GM19099 (cell line): ENCODE measurements around the gene PTGER2.

Source experiments
- POLR2A ChIP-seq: IDR thresholded peaks from 3 replicates; pipeline ENCODE4 v1.6.1; 2011; ENCODE audit warnings: low read depth; ENCODE audit not compliant: insufficient read length; ENCODE audit errors: extremely low read depth

Gene PTGER2

GRCh38 chr14:52313903-52314594, at the start of gene PTGER2:
PTGER2 (plus strand) TSS chr14:52314312; CDS start chr14:52314549, 237 bp downstream.
- TF ChIP-seq POLR2A: no peak

GRCh38 chr14:52265253-52265652, 48.9 kb upstream of the PTGER2 start:
- TF ChIP-seq POLR2A: no peak

DNA sequence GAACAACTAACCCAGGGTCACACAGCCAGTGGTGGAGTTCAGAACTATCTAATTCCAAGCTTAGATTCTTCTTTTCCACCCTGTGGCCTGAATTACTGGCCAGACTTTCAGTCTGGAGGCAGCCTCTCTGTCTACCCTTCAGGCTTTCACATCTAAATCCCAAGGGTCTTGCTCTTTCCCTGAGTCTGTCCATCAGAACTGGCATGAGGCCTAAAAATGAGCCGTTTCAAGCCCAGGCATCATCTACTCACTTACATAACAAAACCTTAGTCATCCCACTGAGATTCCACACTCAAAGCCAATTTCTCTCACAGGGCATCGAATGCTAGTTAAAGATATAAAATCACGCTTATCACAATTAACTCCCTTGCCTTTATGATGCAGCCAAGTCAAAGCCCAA, 47.9 kb upstream of the PTGER2 start:
- TF ChIP-seq POLR2A: no peak

GRCh38 chr14:52266782-52267181, 47.3 kb upstream of the PTGER2 start:
- TF ChIP-seq POLR2A: no peak

DNA sequence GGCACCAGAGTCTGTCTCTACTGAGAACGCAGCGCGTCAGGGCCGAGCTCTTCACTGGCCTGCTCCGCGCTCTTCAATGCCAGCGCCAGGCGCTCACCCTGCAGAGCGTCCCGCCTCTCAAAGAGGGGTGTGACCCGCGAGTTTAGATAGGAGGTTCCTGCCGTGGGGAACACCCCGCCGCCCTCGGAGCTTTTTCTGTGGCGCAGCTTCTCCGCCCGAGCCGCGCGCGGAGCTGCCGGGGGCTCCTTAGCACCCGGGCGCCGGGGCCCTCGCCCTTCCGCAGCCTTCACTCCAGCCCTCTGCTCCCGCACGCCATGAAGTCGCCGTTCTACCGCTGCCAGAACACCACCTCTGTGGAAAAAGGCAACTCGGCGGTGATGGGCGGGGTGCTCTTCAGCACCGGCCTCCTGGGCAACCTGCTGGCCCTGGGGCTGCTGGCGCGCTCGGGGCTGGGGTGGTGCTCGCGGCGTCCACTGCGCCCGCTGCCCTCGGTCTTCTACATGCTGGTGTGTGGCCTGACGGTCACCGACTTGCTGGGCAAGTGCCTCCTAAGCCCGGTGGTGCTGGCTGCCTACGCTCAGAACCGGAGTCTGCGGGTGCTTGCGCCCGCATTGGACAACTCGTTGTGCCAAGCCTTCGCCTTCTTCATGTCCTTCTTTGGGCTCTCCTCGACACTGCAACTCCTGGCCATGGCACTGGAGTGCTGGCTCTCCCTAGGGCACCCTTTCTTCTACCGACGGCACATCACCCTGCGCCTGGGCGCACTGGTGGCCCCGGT, 46.4 kb upstream of the PTGER2 start, which contains the start of gene PTGDR:
PTGDR (plus strand) TSS at position 198 of the 778 bp plus-strand sequence; CDS start at position 315, 117 bp downstream.
- TF ChIP-seq POLR2A: no peak

DNA sequence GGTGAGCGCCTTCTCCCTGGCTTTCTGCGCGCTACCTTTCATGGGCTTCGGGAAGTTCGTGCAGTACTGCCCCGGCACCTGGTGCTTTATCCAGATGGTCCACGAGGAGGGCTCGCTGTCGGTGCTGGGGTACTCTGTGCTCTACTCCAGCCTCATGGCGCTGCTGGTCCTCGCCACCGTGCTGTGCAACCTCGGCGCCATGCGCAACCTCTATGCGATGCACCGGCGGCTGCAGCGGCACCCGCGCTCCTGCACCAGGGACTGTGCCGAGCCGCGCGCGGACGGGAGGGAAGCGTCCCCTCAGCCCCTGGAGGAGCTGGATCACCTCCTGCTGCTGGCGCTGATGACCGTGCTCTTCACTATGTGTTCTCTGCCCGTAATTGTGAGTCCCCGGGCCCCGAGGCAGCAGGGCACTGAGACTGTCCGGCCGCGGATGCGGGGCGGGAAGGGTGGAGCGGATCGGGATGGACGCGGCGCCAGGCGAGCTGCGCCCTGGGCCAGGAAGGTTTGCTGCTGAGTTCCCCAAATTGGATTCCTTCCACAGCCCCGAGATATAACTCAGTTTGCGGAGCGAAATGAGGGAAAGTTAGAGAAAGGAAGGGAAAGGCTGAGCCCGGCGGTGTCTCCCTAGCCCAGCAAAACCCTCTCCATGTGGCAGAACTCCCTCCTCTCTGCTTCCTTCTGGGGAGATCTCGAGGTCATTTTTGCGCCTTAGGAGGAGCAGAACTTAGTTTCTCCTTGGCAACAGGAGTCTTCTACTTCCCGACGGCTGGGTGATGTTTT, 45.6 kb upstream of the PTGER2 start:
- TF ChIP-seq POLR2A: no peak

DNA sequence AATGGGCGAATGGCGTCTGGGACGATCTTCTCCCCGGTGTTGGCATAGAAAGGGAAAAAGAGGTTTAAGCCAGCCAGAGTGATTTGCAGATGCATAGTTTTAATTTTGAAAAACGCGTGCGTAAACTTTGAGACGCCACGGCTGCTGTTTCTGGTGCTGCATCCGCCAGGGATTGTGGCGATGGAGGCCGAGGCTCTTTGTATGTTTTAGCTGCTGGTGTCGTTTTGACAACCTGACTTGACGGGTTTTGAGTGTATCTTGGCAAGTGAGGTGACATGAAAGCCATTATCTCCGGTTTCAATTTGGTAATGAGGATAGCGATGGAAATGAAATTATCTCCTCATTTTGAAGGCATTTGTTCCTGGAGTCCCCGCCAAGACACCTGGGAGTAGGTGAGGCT, 45.0 kb upstream of the PTGER2 start:
- TF ChIP-seq POLR2A: no peak

DNA sequence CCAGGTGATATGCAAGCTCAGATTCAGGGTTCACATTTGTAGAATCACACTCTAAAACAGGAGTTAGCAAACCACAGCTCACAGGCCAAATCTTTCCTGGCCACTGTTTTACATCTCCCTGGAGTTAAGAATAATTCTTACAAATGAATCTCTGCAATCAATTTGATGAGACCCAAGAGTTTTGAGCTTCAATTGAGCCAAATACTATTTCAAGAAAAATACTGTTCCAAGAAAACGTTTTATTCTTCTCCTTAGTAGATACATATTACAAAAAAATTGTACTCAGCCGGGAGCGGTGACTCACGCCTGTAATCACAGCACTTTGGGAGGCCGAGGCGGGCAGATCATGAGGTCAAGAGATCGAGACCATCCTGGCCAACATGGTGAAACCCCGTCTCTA, 44.1 kb upstream of the PTGER2 start:
- no peak for TF ChIP-seq POLR2A

- TF ChIP-seq POLR2A: no peak
Measured at GRCh38 chr14:52271538-52271937, 42.6 kb upstream of the PTGER2 start.

DNA sequence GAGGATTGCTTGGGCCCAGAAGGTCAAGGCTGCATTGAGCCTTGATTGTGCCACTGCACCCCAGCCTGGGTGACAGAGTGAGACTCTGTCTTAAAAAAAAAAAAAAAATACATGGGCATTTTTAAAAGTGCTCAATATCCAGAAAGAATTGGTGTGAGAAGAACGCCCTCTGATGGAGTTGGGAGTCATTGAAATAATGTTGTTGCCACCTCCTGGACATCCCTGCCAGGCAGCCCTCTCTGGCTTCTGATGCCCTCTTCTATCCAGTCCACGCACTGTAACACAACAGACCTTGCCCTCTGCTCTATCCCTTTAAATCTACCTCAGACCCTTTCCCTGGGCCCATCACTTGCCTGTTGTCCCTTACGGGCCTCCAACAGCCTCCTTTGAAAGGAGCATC, 41.7 kb upstream of the PTGER2 start:
- no peak for TF ChIP-seq POLR2A

GRCh38 chr14:52275372-52275771, 38.7 kb upstream of the PTGER2 start:
- TF ChIP-seq POLR2A: no peak

DNA sequence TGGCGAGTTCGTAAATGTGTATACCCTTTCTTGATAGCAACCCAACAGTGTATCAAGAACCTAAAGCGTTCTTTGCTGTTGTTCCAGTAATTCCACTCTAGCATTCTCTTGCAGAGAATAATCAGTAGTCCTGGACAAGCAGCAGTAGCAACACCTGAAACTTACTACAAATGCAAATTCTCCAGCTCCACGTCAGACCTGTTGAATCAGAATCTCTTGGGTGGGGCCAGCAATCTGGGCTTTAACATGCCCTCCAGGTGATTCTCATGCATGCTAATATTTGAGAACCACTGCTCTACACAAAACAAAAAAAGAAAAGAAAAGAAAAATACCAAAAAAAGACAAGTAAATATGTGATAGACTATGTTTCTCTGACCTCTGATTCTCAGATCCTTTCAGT, 36.6 kb upstream of the PTGER2 start:
- no peak for TF ChIP-seq POLR2A

DNA sequence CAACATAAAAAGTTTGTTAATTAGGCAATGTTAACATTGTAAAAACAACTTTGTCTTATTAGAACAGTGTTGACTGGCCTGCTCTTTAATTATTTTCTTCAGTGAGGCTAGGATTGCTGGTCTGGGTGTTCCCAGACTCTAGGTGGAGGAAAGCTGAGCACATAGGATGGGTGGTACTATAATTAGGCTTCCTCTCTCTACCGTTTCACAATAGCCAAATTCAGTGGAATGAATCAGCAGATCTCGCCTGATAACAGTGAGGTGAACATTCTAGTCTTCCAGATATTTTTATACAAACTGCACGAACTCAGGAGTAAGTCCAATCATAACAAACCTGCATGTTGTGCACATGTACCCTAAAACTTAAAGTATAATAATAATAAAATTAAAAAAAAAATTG, 34.7 kb upstream of the PTGER2 start:
- no peak for TF ChIP-seq POLR2A

GRCh38 chr14:52283099-52283498, 31.0 kb upstream of the PTGER2 start:
- no peak for TF ChIP-seq POLR2A
